ENCODE measurements around the gene LY9. TPM values are rescaled to one million over a fixed set of nuclear protein-coding genes. Genes with fewer than 3 reads are reported as not detected.
A peak's percentile ranks its signal among the peaks of the same experiment; 100 is the strongest.
"Not testable (repeated sequence)": the region's sequence is repeated elsewhere in the genome, so short reads cannot be mapped to it uniquely, and the experiment has no call there.

The LY9 gene
- total RNA-seq, 2 experiments from 2014 or later: 4.8 to 4.9 TPM

DNA sequence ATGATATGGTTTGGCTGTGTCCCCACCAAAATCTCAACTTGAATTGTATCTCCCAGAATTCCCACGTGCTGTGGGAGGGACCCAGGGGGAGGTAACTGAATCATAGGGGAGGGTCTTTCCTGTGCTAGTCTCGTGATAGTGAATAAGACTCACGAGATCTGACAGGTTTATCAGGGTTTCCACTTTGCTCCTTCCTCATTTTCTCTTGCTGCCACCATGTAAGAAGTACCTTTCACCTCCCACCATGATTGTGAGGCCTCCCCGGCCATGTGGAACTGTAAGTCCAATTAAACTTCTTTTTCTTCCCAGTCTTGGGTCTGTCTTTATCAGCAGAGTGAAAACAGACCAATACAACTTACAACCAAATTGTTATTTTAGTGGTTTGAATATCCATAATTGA is 71.7 kb downstream of the LY9 start:
- DNase-seq; H3K27ac Mint-ChIP-seq; H3K9me3 Mint-ChIP-seq; H3K27me3 Mint-ChIP-seq; intact Hi-C loops (cut with micrococcal nuclease); POLR2A ChIA-PET; H3K4me3 Mint-ChIP-seq; H3K36me3 Mint-ChIP-seq; CTCF ChIA-PET: not testable (repeated sequence)
- H3K4me1 Mint-ChIP-seq (ENCODE audit: low read depth): peaks cover 11% of the 10 kb centered on the region

GRCh38 chr1:160868141-160868540 is 72.2 kb downstream of the LY9 start:
- ChIA-PET CTCF (no interaction called here), POLR2A (no interaction called here)
- no peak for DNase-seq
- H3K36me3 Mint-ChIP-seq: no peaks in the 10 kb centered on the region
- H3K27me3 Mint-ChIP-seq: no peaks in the 10 kb centered on the region
- H3K4me1 Mint-ChIP-seq (ENCODE audit: low read depth): peaks cover 6% of the 10 kb centered on the region
- no peaks in the 10 kb centered on the region for H3K9me3 Mint-ChIP-seq
- no peak overlapping the region for H3K27ac Mint-ChIP-seq
- no peak overlapping the region for H3K4me3 Mint-ChIP-seq
- intact Hi-C loops (cut with micrococcal nuclease): no loop called here

GRCh38 chr1:160874935-160875334 is 79.0 kb downstream of the LY9 start:
- H3K4me3 Mint-ChIP-seq: no peak overlapping the region
- ChIA-PET CTCF (interaction anchor here (0.8 kb wide), 1 partner anchor 19 kb away, joined by 3 read pairs; no protein-coding TSS in a partner anchor), POLR2A (no interaction called here)
- intact Hi-C loops (cut with micrococcal nuclease): loop anchor here (5.0 kb wide), 2 partner anchors 98 to 148 kb away; no protein-coding TSS in a partner anchor
- no peak overlapping the region for H3K27ac Mint-ChIP-seq
- peak; percentile 23 for DNase-seq
- H3K4me1 Mint-ChIP-seq (ENCODE audit: low read depth): peaks cover 15% of the 10 kb centered on the region
- no peaks in the 10 kb centered on the region for H3K36me3 Mint-ChIP-seq
- no peaks in the 10 kb centered on the region for H3K9me3 Mint-ChIP-seq
- H3K27me3 Mint-ChIP-seq: no peaks in the 10 kb centered on the region

DNA sequence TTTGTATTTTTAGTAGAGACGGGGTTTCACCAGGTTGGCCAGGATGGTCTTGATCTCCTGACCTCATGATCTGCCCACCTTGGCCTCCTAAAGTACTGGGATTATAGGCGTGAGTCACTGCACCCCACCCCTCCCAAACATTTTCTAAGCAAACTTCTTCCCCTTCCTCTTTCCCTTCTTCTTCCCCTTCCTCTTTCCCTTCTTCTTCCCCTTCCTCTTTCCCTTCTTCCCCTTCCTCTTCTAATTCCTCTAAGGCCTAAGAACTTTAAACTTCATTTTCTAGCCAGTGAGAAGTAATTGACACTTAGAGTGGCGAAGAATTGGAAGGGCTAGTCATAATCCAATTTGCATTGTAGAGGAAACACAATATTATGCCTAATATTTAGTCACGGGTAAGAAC is 79.6 kb downstream of the LY9 start:
- CTCF ChIA-PET, POLR2A ChIA-PET, H3K27ac Mint-ChIP-seq, H3K27me3 Mint-ChIP-seq, DNase-seq, H3K36me3 Mint-ChIP-seq, H3K4me3 Mint-ChIP-seq, H3K9me3 Mint-ChIP-seq: not testable (repeated sequence)
- intact Hi-C loops (cut with micrococcal nuclease): loop anchor here (5.0 kb wide), 2 partner anchors 98 to 148 kb away; no protein-coding TSS in a partner anchor
- peaks cover 15% of the 10 kb centered on the region for H3K4me1 Mint-ChIP-seq (ENCODE audit: low read depth)

DNA sequence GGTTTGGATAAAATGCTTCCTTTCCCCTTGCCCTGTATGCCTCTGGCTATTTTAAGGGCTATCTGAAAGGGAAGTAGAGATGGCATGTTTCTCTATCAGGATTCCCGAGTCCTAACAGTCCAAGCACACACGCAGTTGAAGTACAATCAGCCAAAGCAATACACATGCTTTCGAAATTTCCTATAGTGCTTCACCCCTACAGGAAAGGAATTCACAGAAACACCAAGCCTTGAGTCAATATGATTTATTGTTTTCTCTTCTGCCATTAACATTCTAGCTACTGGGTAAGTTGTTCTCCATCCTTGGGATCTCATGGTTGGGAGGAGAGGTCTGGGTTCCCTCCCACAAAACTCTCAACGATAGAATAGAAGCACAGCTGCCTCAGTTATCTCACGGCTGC is 80.3 kb downstream of the LY9 start:
- no peak overlapping the region for H3K27ac Mint-ChIP-seq
- no peaks in the 10 kb centered on the region for H3K36me3 Mint-ChIP-seq
- no peaks in the 10 kb centered on the region for H3K9me3 Mint-ChIP-seq
- ChIA-PET POLR2A (no interaction called here), CTCF (interaction anchor here (1.1 to 3.1 kb wide), 8 partner anchors 10 to 153 kb away, joined by 3 to 29 read pairs (median 5); no protein-coding TSS in a partner anchor)
- no peak overlapping the region for H3K4me3 Mint-ChIP-seq
- no peaks in the 10 kb centered on the region for H3K27me3 Mint-ChIP-seq
- DNase-seq: no peak
- intact Hi-C loops (cut with micrococcal nuclease): loop anchor here (5.0 kb wide), 2 partner anchors 99 to 149 kb away; no protein-coding TSS in a partner anchor
- H3K4me1 Mint-ChIP-seq (ENCODE audit: low read depth): peaks cover 15% of the 10 kb centered on the region

DNA sequence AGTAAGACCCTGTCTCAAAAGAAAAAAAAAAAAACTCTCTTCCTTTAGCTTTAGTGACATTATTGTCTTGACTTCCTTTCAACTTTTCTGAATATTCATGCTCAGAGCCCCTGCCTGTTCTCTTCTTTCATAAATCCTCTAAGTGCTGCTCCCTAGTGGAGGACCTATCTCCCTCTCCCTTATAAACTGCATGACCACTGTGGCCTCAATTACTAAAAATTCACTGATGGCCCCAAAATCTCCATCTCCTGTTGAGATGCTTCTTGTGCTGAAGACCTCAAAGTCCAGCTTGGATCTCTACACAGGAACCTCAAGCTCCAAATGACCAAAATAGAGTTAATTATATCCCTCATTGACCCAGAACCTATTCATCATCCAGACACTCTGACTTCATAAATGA is 81.2 kb downstream of the LY9 start:
- Mint-ChIP-seq H3K4me1 (ENCODE audit: low read depth) (peaks cover 15% of the 10 kb centered on the region), H3K9me3 (no peaks in the 10 kb centered on the region), H3K4me3 (no peak overlapping the region), H3K36me3 (no peaks in the 10 kb centered on the region), H3K27ac (no peak overlapping the region), H3K27me3 (no peaks in the 10 kb centered on the region)
- ChIA-PET CTCF (interaction anchor here (0.8 to 3.1 kb wide), 13 partner anchors 9 to 154 kb away, joined by 3 to 29 read pairs (median 5); partner anchors contain the start of gene ITLN2), POLR2A (no interaction called here)
- DNase-seq: no peak
- intact Hi-C loops (cut with micrococcal nuclease): loop anchor here (1.0 to 5.0 kb wide), 3 partner anchors 42 to 150 kb away; no protein-coding TSS in a partner anchor

Other genes starting within 250 kb of the LY9 start
- gene CD84, start 216.7 kb upstream of the LY9 start, total RNA-seq: 10 to 100 TPM; 18.6 to 20.2 TPM
- 100 to 1,000 TPM; 166 TPM for gene SLAMF1, start 149.1 kb upstream of the LY9 start, total RNA-seq
- 100 to 1,000 TPM; 190 to 194 TPM for gene CD48, start 84.4 kb upstream of the LY9 start, total RNA-seq
- 10 to 100 TPM; 11.4 to 15.9 TPM for gene SLAMF7, start 56.9 kb upstream of the LY9 start, total RNA-seq
- under 1 TPM in 1 of 2 experiments, not detected in 1; 0.14 TPM for gene CD244, start 66.7 kb downstream of the LY9 start, total RNA-seq
- not detected for gene ITLN1, start 89.0 kb downstream of the LY9 start, total RNA-seq
- gene ITLN2, start 158.6 kb downstream of the LY9 start, total RNA-seq: not detected
- gene F11R, start 225.0 kb downstream of the LY9 start, total RNA-seq: 10 to 100 TPM; 21.3 to 25.3 TPM
- 10 to 100 TPM; 70.2 to 77.7 TPM for gene TSTD1, start 242.8 kb downstream of the LY9 start, total RNA-seq
- gene USF1, start 249.8 kb downstream of the LY9 start, total RNA-seq: 10 to 100 TPM; 43.4 to 43.7 TPM

Measured in activated CD4-positive, alpha-beta memory T cell treated with anti-CD3 and anti-CD28 coated beads for 36 hours (primary cell).